Effector CD8-positive, alpha-beta T cell (primary cell): ENCODE data around the gene TMEM217.

ENCODE experiments used
- DNase-seq: peaks from one replicate; lab custom pipeline; 2025; lab: John Stamatoyannopoulos, UW

TMEM217 gene

DNA sequence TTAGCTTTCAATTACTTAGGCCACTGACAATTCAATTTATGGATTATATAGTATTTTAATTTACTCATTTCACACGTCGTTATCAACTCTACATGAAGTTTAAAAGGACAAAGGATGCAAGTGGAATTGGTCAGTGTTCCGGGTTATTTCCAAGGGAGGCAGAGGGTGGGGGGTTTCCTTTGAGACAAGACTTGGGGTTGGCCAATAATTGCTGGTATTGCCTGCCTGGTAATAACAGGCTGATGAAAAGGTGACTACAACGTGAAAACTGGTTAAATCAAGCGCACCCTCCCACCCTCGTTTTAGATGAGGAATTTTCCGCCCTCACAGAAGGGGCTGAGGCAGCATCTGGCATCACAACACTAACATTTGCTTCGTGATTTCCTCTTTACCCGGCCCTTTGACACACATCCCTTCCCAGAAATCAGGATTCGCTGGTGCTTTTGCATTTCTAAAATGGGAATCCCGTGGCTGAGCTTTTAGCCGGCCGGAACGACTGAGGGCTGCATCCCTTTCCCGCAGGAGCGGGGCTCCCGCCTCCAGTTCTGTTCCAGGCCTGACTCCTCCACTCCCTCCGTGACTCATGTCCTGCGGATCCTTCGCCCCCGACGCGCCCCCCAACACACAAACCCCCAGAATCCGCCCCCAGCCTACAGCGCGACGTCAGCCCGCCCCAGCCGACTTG lies 89.0 kb downstream of the TMEM217 start:
- DNase-seq: no peak

DNA sequence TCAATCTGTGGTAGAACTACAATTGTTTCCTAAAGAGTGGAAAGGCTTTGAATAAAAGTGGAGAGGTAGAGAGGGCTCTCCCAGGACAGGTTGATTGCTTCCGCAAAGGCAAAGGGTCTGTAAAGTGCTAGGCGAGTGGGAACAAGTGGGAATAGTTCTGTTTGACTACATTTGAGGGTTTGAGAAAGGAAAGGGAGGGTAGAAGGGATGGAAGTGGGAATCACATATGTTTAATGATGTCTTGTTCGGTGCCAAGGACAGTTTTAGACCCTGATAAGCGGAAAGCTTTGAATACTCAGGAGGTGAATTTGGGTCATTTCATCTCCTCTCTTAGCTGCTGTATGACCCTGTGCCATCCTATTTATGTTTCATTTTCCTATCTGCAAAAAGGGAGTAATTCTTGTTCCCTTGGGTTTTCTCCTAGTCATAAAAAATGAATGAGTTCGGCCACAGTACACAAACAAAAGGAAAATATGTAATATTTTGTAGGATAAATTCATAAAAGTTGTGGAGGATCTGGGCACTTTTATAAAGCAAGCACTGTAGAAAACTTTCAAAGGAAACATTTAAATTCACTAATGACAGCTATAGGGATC lies 89.7 kb downstream of the TMEM217 start:
- no peak for DNase-seq

DNA sequence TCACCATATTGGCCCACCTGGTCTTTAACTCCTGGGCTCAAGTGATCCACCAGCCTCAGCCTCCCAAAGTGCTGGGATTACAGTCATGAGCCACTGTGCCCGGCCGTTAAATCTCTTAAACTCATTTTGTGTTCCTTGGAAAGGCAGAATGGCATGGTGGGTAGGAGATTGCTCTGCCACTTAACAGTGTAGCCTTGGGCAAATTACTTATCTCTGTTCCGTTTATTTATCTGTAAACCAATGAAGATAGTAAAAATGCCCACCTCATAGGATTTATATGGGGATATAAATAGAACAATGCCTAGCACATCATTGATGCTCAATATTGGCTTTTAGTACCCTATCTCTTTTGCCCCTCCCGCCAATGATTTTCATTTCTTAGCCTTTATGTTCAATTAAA lies 95.2 kb downstream of the TMEM217 start:
- no peak for DNase-seq
